ENCODE results near the gene CWC25. TPM values are rescaled to one million over a fixed set of nuclear protein-coding genes. Genes with fewer than 3 reads are reported as not detected.

Gene CWC25
- total and polyA plus RNA-seq, 2 of the 13 experiments (the other 11 are each of a cell fraction or from before 2014, with no cell fraction given), result 15.6 to 22.7 TPM

DNA sequence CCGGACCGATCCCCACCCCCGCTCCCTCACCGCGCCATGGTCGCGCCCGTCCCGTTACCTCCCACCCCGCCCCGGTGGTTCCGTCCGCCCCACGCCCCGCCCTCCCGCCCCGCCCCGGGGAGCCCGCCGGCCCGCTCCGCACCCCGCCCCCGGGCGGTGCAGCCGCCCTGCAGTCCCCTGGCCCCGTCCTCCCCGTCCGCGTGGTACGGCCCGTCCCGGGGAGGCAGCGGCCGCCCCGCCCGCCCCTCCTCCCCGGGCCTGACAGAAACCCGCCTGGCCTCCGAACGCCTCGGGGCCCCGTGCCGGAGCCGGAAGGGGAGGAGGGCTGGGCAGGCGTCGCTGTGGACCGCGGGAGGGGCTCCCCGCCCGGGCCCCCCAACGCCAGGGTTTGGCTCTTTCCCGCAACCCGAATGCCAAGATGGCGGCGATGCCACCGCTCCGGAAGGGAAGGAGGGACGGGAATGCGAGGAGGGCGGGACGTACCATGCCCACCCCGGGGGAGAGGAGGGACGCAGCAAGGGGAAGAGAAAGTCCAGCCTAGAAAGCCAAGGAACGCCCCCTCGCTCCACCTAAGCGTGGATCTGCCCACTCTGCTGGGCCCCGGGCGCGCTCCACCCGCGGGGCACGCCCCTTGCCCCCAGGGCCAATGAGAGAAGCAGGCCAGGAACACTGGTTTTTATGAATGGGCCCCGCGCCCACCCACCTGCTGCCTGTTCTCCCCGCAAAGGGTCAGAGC lies 25.5 kb downstream of the CWC25 start, which contains the start of gene PIP4K2B (continued):
- TF ChIP-seq GZF1 (CRISPR knock-in tag; IDR thresholded peaks at IDR 0.05) (no peak), ZNF749 (CRISPR knock-in tag; IDR thresholded peaks at IDR 0.05; ENCODE audit: borderline replicate concordance) (no peak; the same call in 1 of the 2 replicates), IKZF4 (CRISPR knock-in tag; IDR thresholded peaks at IDR 0.05; ENCODE audit: borderline replicate concordance, low read depth, not compliant biosample characterization) (no peak), ZNF12 (CRISPR knock-in tag; IDR thresholded peaks at IDR 0.05) (peak; percentile 33; the same call in 1 of the 2 replicates), HDAC1 (CRISPR knock-in tag; IDR thresholded peaks at IDR 0.05) (peak; percentile 90; the same call in 1 of the 2 replicates), FOXM1 (CRISPR knock-in tag; IDR thresholded peaks at IDR 0.05) (no peak), PHB2 (IDR thresholded peaks at IDR 0.05; ENCODE audit: partially characterized antibody) (no peak), ZNF17 (CRISPR knock-in tag; IDR thresholded peaks at IDR 0.05) (no peak), SAP130 (CRISPR knock-in tag; IDR thresholded peaks at IDR 0.05; ENCODE audit: low read depth) (peak; percentile 94), FOXK1 (CRISPR knock-in tag; IDR thresholded peaks at IDR 0.05; ENCODE audit: borderline replicate concordance, low read depth) (peak; percentile 81), SKI (IDR thresholded peaks at IDR 0.05; ENCODE audit: partially characterized antibody) (peak; percentile 61), FOXC1 (CRISPR knock-in tag; IDR thresholded peaks at IDR 0.05; ENCODE audit: borderline replicate concordance) (peak; percentile 69; the same call in 1 of the 2 replicates), SMAD1 (CRISPR knock-in tag; IDR thresholded peaks at IDR 0.05; ENCODE audit: borderline replicate concordance, low read depth) (peak; percentile 88; the same call in 1 of the 2 replicates), ZNF235 (CRISPR knock-in tag; IDR thresholded peaks at IDR 0.05; ENCODE audit: borderline replicate concordance) (no peak), ZKSCAN8 (CRISPR knock-in tag; IDR thresholded peaks at IDR 0.05; ENCODE audit: borderline replicate concordance) (peak; percentile 81; the same call in 1 of the 2 replicates), NFRKB (IDR thresholded peaks at IDR 0.05) (peak; percentile 95), HNRNPH1 (optimal IDR thresholded peaks at IDR 0.05; ENCODE audit: low read depth, low read length) (peak; percentile 76), EED (CRISPR knock-in tag; IDR thresholded peaks at IDR 0.05) (peak; percentile 90), ZFP36 (IDR thresholded peaks at IDR 0.05; ENCODE audit: borderline replicate concordance, low read depth, low read length, partially characterized antibody) (no peak), GPN1 (CRISPR knock-in tag; IDR thresholded peaks at IDR 0.05; ENCODE audit: borderline replicate concordance) (no peak), HOXD1 (CRISPR knock-in tag; IDR thresholded peaks at IDR 0.05) (peak; percentile 86; the same call in 1 of the 2 replicates), ZNF776 (CRISPR knock-in tag; IDR thresholded peaks at IDR 0.05) (no peak), ZNF44 (CRISPR knock-in tag; IDR thresholded peaks at IDR 0.05) (peak; percentile 42; the same call in 1 of the 2 replicates), PCBP2 (optimal IDR thresholded peaks at IDR 0.05; ENCODE audit: low read depth, low read length, poor library complexity, severe bottlenecking) (no peak)
- TF ChIP-seq, protein P1, sequence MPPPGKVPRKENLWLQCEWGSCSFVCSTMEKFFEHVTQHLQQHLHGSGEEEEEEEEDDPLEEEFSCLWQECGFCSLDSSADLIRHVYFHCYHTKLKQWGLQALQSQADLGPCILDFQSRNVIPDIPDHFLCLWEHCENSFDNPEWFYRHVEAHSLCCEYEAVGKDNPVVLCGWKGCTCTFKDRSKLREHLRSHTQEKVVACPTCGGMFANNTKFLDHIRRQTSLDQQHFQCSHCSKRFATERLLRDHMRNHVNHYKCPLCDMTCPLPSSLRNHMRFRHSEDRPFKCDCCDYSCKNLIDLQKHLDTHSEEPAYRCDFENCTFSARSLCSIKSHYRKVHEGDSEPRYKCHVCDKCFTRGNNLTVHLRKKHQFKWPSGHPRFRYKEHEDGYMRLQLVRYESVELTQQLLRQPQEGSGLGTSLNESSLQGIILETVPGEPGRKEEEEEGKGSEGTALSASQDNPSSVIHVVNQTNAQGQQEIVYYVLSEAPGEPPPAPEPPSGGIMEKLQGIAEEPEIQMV (CRISPR knock-in tag; IDR thresholded peaks at IDR 0.05; ENCODE audit: low read depth), result peak; percentile 52; the same call in 1 of the 2 replicates
- TF ChIP-seq, protein P2, sequence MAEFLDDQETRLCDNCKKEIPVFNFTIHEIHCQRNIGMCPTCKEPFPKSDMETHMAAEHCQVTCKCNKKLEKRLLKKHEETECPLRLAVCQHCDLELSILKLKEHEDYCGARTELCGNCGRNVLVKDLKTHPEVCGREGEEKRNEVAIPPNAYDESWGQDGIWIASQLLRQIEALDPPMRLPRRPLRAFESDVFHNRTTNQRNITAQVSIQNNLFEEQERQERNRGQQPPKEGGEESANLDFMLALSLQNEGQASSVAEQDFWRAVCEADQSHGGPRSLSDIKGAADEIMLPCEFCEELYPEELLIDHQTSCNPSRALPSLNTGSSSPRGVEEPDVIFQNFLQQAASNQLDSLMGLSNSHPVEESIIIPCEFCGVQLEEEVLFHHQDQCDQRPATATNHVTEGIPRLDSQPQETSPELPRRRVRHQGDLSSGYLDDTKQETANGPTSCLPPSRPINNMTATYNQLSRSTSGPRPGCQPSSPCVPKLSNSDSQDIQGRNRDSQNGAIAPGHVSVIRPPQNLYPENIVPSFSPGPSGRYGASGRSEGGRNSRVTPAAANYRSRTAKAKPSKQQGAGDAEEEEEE (CRISPR knock-in tag; IDR thresholded peaks at IDR 0.05; ENCODE audit: borderline replicate concordance), result peak; percentile 54; the same call in 1 of the 2 replicates

Data from HepG2 (cell line).